SU-DHL-6 (cell line): ENCODE measurements around the gene CGB1.

Source experiments
- H2AFZ ChIP-seq: fragments of 200-600 bp; sonication (generic); 2 replicates; pipeline ENCODE4 v1.6.1; 2014; ENCODE audit warnings: low read depth, mild to moderate bottlenecking, moderate library complexity, mixed read lengths, antibody characterized with exemption, low read length; ENCODE audit not compliant: severe bottlenecking
- H3F3A ChIP-seq: fragments of 200-600 bp; shearing (Covaris generic); 2 replicates; pipeline ENCODE4 v1.6.0; 2016; ENCODE audit warnings: antibody characterized with exemption, mild to moderate bottlenecking; ENCODE audit not compliant: insufficient read depth
- H3K27ac ChIP-seq: fragments of 200-600 bp; sonication (generic); 2 replicates; pipeline ENCODE4 v1.5.1; 2016; ENCODE audit warnings: low read depth, mild to moderate bottlenecking, low read length, moderate library complexity, mixed read lengths
- H3K27me3 ChIP-seq: fragments of 200-600 bp; sonication (generic), shearing (Covaris generic); 2 replicates; pipeline ENCODE4 v1.6.0; 2014; ENCODE audit warnings: mild to moderate bottlenecking, low read length
- H3K36me3 ChIP-seq: fragments of 200-600 bp; sonication (generic); 2 replicates; pipeline ENCODE4 v1.6.1; 2014; ENCODE audit warnings: mild to moderate bottlenecking, low read length, mixed read lengths
- H3K4me2 ChIP-seq: fragments of 300-600, 200-600 bp; shearing (Covaris generic), sonication (generic); 2 replicates; pipeline ENCODE4 v1.6.0; 2014; ENCODE audit warnings: low read length, low read depth, mild to moderate bottlenecking; ENCODE audit not compliant: poor library complexity, severe bottlenecking
- H3K4me3 ChIP-seq: fragments of 200-600 bp; sonication (generic); 2 replicates; pipeline ENCODE4 v1.5.1; 2014; ENCODE audit warnings: antibody characterized with exemption, low read length, mild to moderate bottlenecking, mixed read lengths; ENCODE audit not compliant: insufficient read depth, poor library complexity, severe bottlenecking
- H3K79me2 ChIP-seq: fragments of 200-600 bp; sonication (generic); 2 replicates; pipeline ENCODE4 v1.6.1; 2014; ENCODE audit warnings: mild to moderate bottlenecking, low read length, moderate library complexity; ENCODE audit not compliant: insufficient read depth
- H3K9ac ChIP-seq: fragments of 200-600 bp; sonication (generic); 2 replicates; pipeline ENCODE4 v1.7.0; 2014; ENCODE audit warnings: mild to moderate bottlenecking, low read length
- H3K9me2 ChIP-seq: fragments of 200-600 bp; sonication (generic); replicated peaks from 2 replicates; pipeline ENCODE4 v1.6.1; 2014; ENCODE audit warnings: low read length; ENCODE audit not compliant: insufficient read depth
- H3K9me3 ChIP-seq: fragments of 200-600 bp; sonication (generic); 2 replicates; pipeline ENCODE4 v1.6.1; 2014; ENCODE audit warnings: low read length, mixed read lengths; ENCODE audit not compliant: insufficient read depth
- H4K20me1 ChIP-seq: fragments of 200-600 bp; sonication (generic); 2 replicates; pipeline ENCODE4 v1.6.1; 2014; ENCODE audit warnings: low read depth, mild to moderate bottlenecking, antibody characterized with exemption, low read length, moderate library complexity, mixed read lengths
- CTCF ChIP-seq: fragments of 200-600 bp; sonication (generic); IDR thresholded peaks from one replicate; pipeline ENCODE4 v1.5.1; 2017; ENCODE audit warnings: antibody characterized with exemption, mild to moderate bottlenecking, low read length, moderate library complexity; ENCODE audit not compliant: insufficient read depth, poor library complexity, severe bottlenecking
- EZH2phosphoT487 ChIP-seq: fragments of 200-600 bp; sonication (generic), shearing (Covaris generic); conservative IDR thresholded peaks from 2 replicates; pipeline ENCODE4 v1.6.1; 2018; ENCODE audit warnings: mild to moderate bottlenecking, antibody characterized with exemption, low read length, moderate library complexity, mixed read lengths

Gene CGB1

GRCh38 chr19:48997972-48998371, 38.7 kb downstream of the CGB1 start:
- Histone ChIP-seq H3K9me2 (no peaks in the 10 kb centered on the region), H3K79me2 (peaks cover 41% of the 10 kb centered on the region), H3K9me3 (no peaks in the 10 kb centered on the region), H3K36me3 (no peaks in the 10 kb centered on the region), H3K9ac (no peak overlapping the region), H3K4me3 (no peak overlapping the region), H3K4me2 (no peak overlapping the region), H3K27ac (no peak overlapping the region), H2AFZ (no peak overlapping the region), H3F3A (no peaks in the 10 kb centered on the region), H4K20me1 (no peaks in the 10 kb centered on the region), H3K27me3 (no peaks in the 10 kb centered on the region)
- TF ChIP-seq CTCF (peak; percentile 43), EZH2phosphoT487 (no peak)

DNA sequence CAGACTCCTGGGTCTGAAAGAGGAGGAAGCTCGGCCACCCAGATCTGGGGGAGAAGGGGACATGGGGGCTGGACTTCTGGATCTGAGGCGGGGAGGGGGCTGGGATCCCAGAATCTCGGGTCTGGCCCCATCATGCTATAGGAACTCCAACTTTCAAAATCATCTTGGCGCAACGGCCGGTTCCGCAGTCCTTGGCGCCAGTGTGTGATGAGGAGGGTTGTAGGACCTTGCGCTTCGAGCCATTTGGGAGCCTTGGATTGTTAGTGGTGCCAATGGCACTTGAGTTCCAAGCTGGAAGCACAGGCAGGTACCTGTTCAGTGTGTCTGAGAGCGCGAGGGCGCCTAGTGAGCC, 42.7 kb downstream of the CGB1 start:
- Histone ChIP-seq H3K9me3 (no peaks in the 10 kb centered on the region), H3K9me2 (no peaks in the 10 kb centered on the region), H3K79me2 (peaks cover 50% of the 10 kb centered on the region), H3K4me2 (peak overlapping the region; percentile 78), H4K20me1 (no peaks in the 10 kb centered on the region), H3F3A (no peaks in the 10 kb centered on the region), H3K36me3 (no peaks in the 10 kb centered on the region), H3K4me3 (peak overlapping the region; percentile 95), H3K27me3 (no peaks in the 10 kb centered on the region), H3K27ac (peak overlapping the region; percentile 89), H3K9ac (peak overlapping the region; percentile 92), H2AFZ (peak overlapping the region; percentile 74)
- no peak for TF ChIP-seq CTCF
- TF ChIP-seq EZH2phosphoT487: no peak

DNA sequence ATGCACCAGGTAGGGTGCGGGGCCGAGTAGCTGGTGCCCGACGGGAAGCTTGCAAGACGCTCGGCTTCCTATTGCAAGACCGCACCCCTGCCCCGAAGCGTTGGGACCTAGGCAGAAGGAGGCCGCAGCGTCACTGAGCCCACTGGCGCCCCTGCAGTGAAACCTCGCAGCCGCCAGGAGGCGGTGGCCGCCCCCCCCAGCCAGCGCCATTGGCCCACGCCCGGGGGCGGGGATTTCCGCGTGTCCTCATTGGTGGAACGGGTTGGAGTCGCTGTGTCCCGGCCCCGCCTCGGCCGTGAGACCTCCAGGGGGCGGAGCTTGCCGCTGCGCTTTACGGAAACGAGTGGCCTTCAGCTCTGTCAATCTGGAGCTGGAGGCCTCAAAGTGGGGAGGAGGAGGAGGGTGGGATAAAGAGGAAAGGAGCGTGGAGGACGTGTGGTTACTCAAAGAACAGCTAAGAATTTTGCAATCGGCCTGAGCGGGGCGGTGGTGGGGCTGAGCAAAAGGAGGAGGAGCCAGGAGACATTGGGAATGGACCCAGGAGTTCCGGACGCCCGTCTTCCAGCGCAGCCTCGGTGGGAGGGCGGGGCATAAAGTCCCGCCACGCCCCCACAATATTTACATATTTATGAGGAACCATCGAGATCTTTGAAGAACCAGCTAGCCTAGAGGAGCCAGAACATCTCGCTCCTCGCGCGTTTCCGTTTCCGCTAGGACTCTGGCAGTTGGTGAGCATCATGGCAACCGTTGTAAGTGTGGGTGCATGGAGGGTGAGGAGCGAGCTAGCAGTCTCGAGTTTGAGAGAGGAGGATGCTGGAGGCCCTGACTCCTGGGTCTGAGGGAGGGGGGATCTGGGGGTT, 43.3 kb downstream of the CGB1 start, which contains the start of the genes GYS1 and RUVBL2:
GYS1 (minus strand) TSS at position 135 of the 860 bp plus-strand sequence. CDS start 197 bp downstream, outside the sequence.
RUVBL2 (plus strand) TSS at position 713 of the 860 bp plus-strand sequence; CDS start at position 738, 25 bp downstream.
- Histone ChIP-seq H3K9me2 (no peaks in the 10 kb centered on the region), H2AFZ (peak within 1 kb of the TSS; percentile 74), H3K27ac (peak within 1 kb of the TSS; percentile 89), H3K36me3 (no peaks in the 10 kb centered on the region), H3K4me3 (peak within 1 kb of the TSS; percentile 97), H3K9me3 (no peaks in the 10 kb centered on the region), H3F3A (no peaks in the 10 kb centered on the region), H3K27me3 (no peaks in the 10 kb centered on the region), H3K9ac (peak within 1 kb of the TSS; percentile 92), H3K4me2 (peak within 1 kb of the TSS; percentile 91), H4K20me1 (no peaks in the 10 kb centered on the region), H3K79me2 (peaks cover 50% of the 10 kb centered on the region)
- TF ChIP-seq CTCF (peak; percentile 80), EZH2phosphoT487 (no peak)
